Brain microvascular endothelial cell (primary cell): ENCODE results near the gene KBTBD13.
"Not testable (repeated sequence)": the region's sequence is repeated elsewhere in the genome, so short reads cannot be mapped to it uniquely, and the experiment has no call there.

Source experiments
- DNase-seq: peaks from one replicate; pipeline ENCODE4 v3.0.0-alpha.2; 2020
- H3K27ac ChIP-seq: fragments of 250-450 bp; sonication (Bioruptor Pico); 2 replicates; pipeline ENCODE4 v1.5.1; 2020; ENCODE audit warnings: mild to moderate bottlenecking, moderate library complexity
- H3K27me3 ChIP-seq: fragments of 250-450 bp; sonication (Bioruptor Pico); replicated peaks from 2 replicates; pipeline ENCODE4 v1.5.1; 2020; ENCODE audit warnings: mild to moderate bottlenecking
- H3K36me3 ChIP-seq: fragments of 250-450 bp; sonication (Bioruptor Pico); replicated peaks from 2 replicates; pipeline ENCODE4 v1.5.1; 2020; ENCODE audit warnings: mild to moderate bottlenecking
- H3K4me3 ChIP-seq: 2 replicates; pipeline ENCODE4 v1.5.1; 2011; ENCODE audit warnings: low read depth, mild to moderate bottlenecking, control low read depth, low read length, moderate library complexity
- CTCF ChIP-seq: IDR thresholded peaks from 2 replicates; pipeline ENCODE4 v1.5.1; 2011; ENCODE audit warnings: low read depth, mild to moderate bottlenecking, moderate library complexity, low read length, control low read depth, inconsistent platforms; ENCODE audit errors: missing control alignments
- in situ Hi-C: cut with HindIII; loops from 2 replicates; pipeline ENCODE4 v1.10.0; 2017; ENCODE audit warnings: low sequenced_read_pairs, low pct_ligation_motif_present

KBTBD13 gene

GRCh38 chr15:65038836-65039235 lies 37.7 kb upstream of the KBTBD13 start:
- Histone ChIP-seq H3K27ac (no peak overlapping the region), H3K27me3 (no peaks in the 10 kb centered on the region), H3K36me3 (no peaks in the 10 kb centered on the region), H3K4me3 (no peak overlapping the region)
- no peak for DNase-seq
- TF ChIP-seq CTCF = no peak
- in situ Hi-C loops = no loop called here

- H3K27ac ChIP-seq = no peak overlapping the region
- H3K36me3 ChIP-seq = no peaks in the 10 kb centered on the region
- no peak overlapping the region for H3K4me3 ChIP-seq
- in situ Hi-C loops = no loop called here
- no peak for TF ChIP-seq CTCF
- no peak for DNase-seq
- no peaks in the 10 kb centered on the region for H3K27me3 ChIP-seq
These were observed 36.1 kb upstream of the KBTBD13 start for GRCh38 chr15:65040461-65040860.

GRCh38 chr15:65041787-65042186 lies 34.8 kb upstream of the KBTBD13 start:
- Histone ChIP-seq H3K4me3 (no peak overlapping the region), H3K36me3 (no peaks in the 10 kb centered on the region), H3K27ac (no peak overlapping the region), H3K27me3 (no peaks in the 10 kb centered on the region)
- in situ Hi-C loops = no loop called here
- no peak for TF ChIP-seq CTCF
- no peak for DNase-seq

- no peaks in the 10 kb centered on the region for H3K36me3 ChIP-seq
- no peak for DNase-seq
These were observed 33.7 kb upstream of the KBTBD13 start for GRCh38 chr15:65042776-65043327.

GRCh38 chr15:65044218-65044617 lies 32.3 kb upstream of the KBTBD13 start:
- H3K36me3 ChIP-seq, H3K27me3 ChIP-seq, H3K4me3 ChIP-seq, in situ Hi-C loops, H3K27ac ChIP-seq: not testable (repeated sequence)
- DNase-seq = peak; percentile 65

More at GRCh38 chr15:65042776-65043327, 33.7 kb upstream of the KBTBD13 start:
- in situ Hi-C loops = no loop called here
- no peak for TF ChIP-seq CTCF
- Histone ChIP-seq H3K27me3 (no peaks in the 10 kb centered on the region), H3K4me3 (no peak overlapping the region), H3K27ac (no peak overlapping the region)

GRCh38 chr15:65044724-65045481 lies 31.6 kb upstream of the KBTBD13 start, which contains the start of gene SLC51B:
Gene SLC51B (plus strand): TSS chr15:65045387. CDS start chr15:65050005, 4,618 bp downstream.
- TF ChIP-seq CTCF = no peak
- DNase-seq = no peak
- in situ Hi-C loops = no loop called here
- Histone ChIP-seq H3K27ac (no peak within 1 kb of the TSS), H3K36me3 (no peaks in the 10 kb centered on the region), H3K27me3 (no peaks in the 10 kb centered on the region), H3K4me3 (no peak within 1 kb of the TSS)
